ENCODE results near the gene SNRPB2. TPM values are rescaled to one million over a fixed set of nuclear protein-coding genes. Genes with fewer than 3 reads are reported as not detected.

The SNRPB2 gene
- total and polyA plus RNA-seq, 2 donors (not counting 1 experiment from before 2014, with no cell fraction given), result 40.8 to 101 TPM

GRCh38 chr20:16691381-16691780 is 38.4 kb upstream of the SNRPB2 start:
- H2AFZ ChIP-seq (ENCODE audit: low read length), result no peak overlapping the region
- H3K9ac ChIP-seq (ENCODE audit: insufficient read depth, low read length), result no peak overlapping the region
- H3K9me3 ChIP-seq (ENCODE audit: control insufficient read depth, insufficient read depth, low read depth, low read length), result no peaks in the 10 kb centered on the region
- H4K20me1 ChIP-seq (ENCODE audit: control insufficient read depth, extremely low read depth, insufficient read depth, low read length), result no peaks in the 10 kb centered on the region
- H3K27me3 ChIP-seq (ENCODE audit: control insufficient read depth, insufficient read depth, low read length), result no peaks in the 10 kb centered on the region
- DNase-seq (ENCODE audit: low read depth in 2 of 2), result no peak
- H3K79me2 ChIP-seq (ENCODE audit: control insufficient read depth, insufficient read depth, low read length), result no peaks in the 10 kb centered on the region
- TF ChIP-seq CTCF (conservative IDR thresholded peaks at IDR 0.05 in 1 of 2, IDR thresholded peaks at IDR 0.05 in 1 of 2; ENCODE audit: low read depth in 1 of 2, low read length in 2 of 2) (no peak), EZH2 (IDR thresholded peaks at IDR 0.05; ENCODE audit: low read length, missing control alignments) (no peak)
- H3K36me3 ChIP-seq (ENCODE audit: control insufficient read depth, insufficient read depth, low read length), result no peaks in the 10 kb centered on the region
- H3K4me3 ChIP-seq (replicated peaks in 1 of 4; ENCODE audit: control extremely low read depth in 1 of 4, insufficient read depth in 1 of 4, low read depth in 3 of 4, low read length in 4 of 4), result no peak overlapping the region
- H3K27ac ChIP-seq (ENCODE audit: insufficient read depth, low read length), result no peak overlapping the region
- H3K4me1 ChIP-seq (ENCODE audit: control insufficient read depth, extremely low read depth, insufficient read depth, low read length), result no peaks in the 10 kb centered on the region
- no peak overlapping the region for H3K4me2 ChIP-seq (ENCODE audit: extremely low read depth, insufficient read depth, low read length)

GRCh38 chr20:16692009-16692408 is 37.8 kb upstream of the SNRPB2 start:
- H3K4me3 ChIP-seq (replicated peaks in 1 of 4; ENCODE audit: control extremely low read depth in 1 of 4, insufficient read depth in 1 of 4, low read depth in 3 of 4, low read length in 4 of 4), result no peak overlapping the region
- H3K27ac ChIP-seq (ENCODE audit: insufficient read depth, low read length), result no peak overlapping the region
- H3K79me2 ChIP-seq (ENCODE audit: control insufficient read depth, insufficient read depth, low read length), result no peaks in the 10 kb centered on the region
- no peaks in the 10 kb centered on the region for H3K4me1 ChIP-seq (ENCODE audit: control insufficient read depth, extremely low read depth, insufficient read depth, low read length)
- H3K9me3 ChIP-seq (ENCODE audit: control insufficient read depth, insufficient read depth, low read depth, low read length), result no peaks in the 10 kb centered on the region
- H3K27me3 ChIP-seq (ENCODE audit: control insufficient read depth, insufficient read depth, low read length), result no peaks in the 10 kb centered on the region
- H3K4me2 ChIP-seq (ENCODE audit: extremely low read depth, insufficient read depth, low read length), result no peak overlapping the region
- H3K9ac ChIP-seq (ENCODE audit: insufficient read depth, low read length), result no peak overlapping the region
- no peak for DNase-seq (ENCODE audit: low read depth in 2 of 2)
- H4K20me1 ChIP-seq (ENCODE audit: control insufficient read depth, extremely low read depth, insufficient read depth, low read length), result no peaks in the 10 kb centered on the region
- no peak overlapping the region for H2AFZ ChIP-seq (ENCODE audit: low read length)
- no peak for TF ChIP-seq CTCF (conservative IDR thresholded peaks at IDR 0.05 in 1 of 2, IDR thresholded peaks at IDR 0.05 in 1 of 2; ENCODE audit: low read depth in 1 of 2, low read length in 2 of 2)
- H3K36me3 ChIP-seq (ENCODE audit: control insufficient read depth, insufficient read depth, low read length), result no peaks in the 10 kb centered on the region

GRCh38 chr20:16692442-16692841 is 37.4 kb upstream of the SNRPB2 start:
- Histone ChIP-seq H3K79me2 (ENCODE audit: control insufficient read depth, insufficient read depth, low read length) (no peaks in the 10 kb centered on the region), H3K4me1 (ENCODE audit: control insufficient read depth, extremely low read depth, insufficient read depth, low read length) (no peaks in the 10 kb centered on the region), H3K9ac (ENCODE audit: insufficient read depth, low read length) (no peak overlapping the region), H3K36me3 (ENCODE audit: control insufficient read depth, insufficient read depth, low read length) (no peaks in the 10 kb centered on the region), H3K27me3 (ENCODE audit: control insufficient read depth, insufficient read depth, low read length) (no peaks in the 10 kb centered on the region), H4K20me1 (ENCODE audit: control insufficient read depth, extremely low read depth, insufficient read depth, low read length) (no peaks in the 10 kb centered on the region), H3K4me3 (replicated peaks in 1 of 4; ENCODE audit: control extremely low read depth in 1 of 4, insufficient read depth in 1 of 4, low read depth in 3 of 4, low read length in 4 of 4) (no peak overlapping the region), H3K4me2 (ENCODE audit: extremely low read depth, insufficient read depth, low read length) (no peak overlapping the region), H3K9me3 (ENCODE audit: control insufficient read depth, insufficient read depth, low read depth, low read length) (no peaks in the 10 kb centered on the region), H2AFZ (ENCODE audit: low read length) (no peak overlapping the region), H3K27ac (ENCODE audit: insufficient read depth, low read length) (no peak overlapping the region)
- TF ChIP-seq CTCF (conservative IDR thresholded peaks at IDR 0.05 in 1 of 2, IDR thresholded peaks at IDR 0.05 in 1 of 2; ENCODE audit: low read depth in 1 of 2, low read length in 2 of 2) (no peak), EZH2 (IDR thresholded peaks at IDR 0.05; ENCODE audit: low read length, missing control alignments) (no peak)
- DNase-seq (ENCODE audit: low read depth in 2 of 2), result no peak
